Esophagus squamous epithelium (tissue), 4 donors: ENCODE data around the gene SLC17A7.

Source experiments
- POLR2A ChIP-seq, 4 donors: fragments of 450-650 bp; IDR thresholded peaks; one replicate each; pipeline ENCODE4 v1.6.1; 2017; ENCODE audit warnings: antibody characterized with exemption in 4 of 4, mild to moderate bottlenecking in 4 of 4, moderate library complexity in 3 of 4
- TF ChIP-seq, protein P1 (sequence below), 6 experiments: fragments of 450-650 bp in 4 of 6; fragments of 200-600 bp in 2 of 6; sonication (generic) in 2 of 6; IDR thresholded peaks; one replicate each; pipeline ENCODE4 v1.5.1; 2016 to 2019; ENCODE audit warnings: antibody characterized with exemption in 6 of 6, mild to moderate bottlenecking in 4 of 6, moderate library complexity in 4 of 6

DNA sequence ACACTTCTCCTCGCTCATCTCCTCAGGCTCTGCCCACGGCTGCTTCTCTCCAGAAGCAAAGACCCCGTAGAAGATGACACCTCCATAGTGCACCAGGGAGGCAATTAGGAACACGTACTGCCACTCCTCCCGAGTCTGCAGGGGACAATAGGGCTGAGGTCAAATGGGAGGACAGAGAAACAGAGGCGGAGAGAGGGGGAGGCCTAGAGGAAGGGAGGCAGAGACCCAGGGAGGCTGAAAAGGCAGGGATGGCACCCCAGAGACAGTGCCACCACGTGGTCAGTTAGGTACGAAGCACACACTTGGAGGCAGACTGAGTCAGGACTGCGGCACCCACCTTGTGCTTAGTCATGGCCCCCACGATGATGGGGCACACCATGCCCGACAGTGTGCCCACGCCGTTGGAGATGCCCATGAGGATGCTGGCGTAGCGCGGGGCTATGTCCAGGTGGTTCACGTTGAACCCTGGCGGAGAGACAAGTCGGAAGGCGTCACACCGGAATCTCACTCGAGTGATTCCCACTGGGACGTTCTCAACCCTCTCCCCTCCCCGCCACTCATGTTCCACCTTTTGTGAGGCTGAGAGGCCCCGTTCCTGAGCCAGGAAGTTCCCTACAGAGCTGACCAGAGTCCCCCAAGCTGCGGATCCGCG lies 10.5 kb downstream of the SLC17A7 start:
- no peak for TF ChIP-seq POLR2A (IDR thresholded peaks at IDR 0.05)
- TF ChIP-seq, protein P1, sequence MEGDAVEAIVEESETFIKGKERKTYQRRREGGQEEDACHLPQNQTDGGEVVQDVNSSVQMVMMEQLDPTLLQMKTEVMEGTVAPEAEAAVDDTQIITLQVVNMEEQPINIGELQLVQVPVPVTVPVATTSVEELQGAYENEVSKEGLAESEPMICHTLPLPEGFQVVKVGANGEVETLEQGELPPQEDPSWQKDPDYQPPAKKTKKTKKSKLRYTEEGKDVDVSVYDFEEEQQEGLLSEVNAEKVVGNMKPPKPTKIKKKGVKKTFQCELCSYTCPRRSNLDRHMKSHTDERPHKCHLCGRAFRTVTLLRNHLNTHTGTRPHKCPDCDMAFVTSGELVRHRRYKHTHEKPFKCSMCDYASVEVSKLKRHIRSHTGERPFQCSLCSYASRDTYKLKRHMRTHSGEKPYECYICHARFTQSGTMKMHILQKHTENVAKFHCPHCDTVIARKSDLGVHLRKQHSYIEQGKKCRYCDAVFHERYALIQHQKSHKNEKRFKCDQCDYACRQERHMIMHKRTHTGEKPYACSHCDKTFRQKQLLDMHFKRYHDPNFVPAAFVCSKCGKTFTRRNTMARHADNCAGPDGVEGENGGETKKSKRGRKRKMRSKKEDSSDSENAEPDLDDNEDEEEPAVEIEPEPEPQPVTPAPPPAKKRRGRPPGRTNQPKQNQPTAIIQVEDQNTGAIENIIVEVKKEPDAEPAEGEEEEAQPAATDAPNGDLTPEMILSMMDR (IDR thresholded peaks at IDR 0.05): peak in 1 of 6 experiments; percentile 7
